ENCODE data around the gene SLC7A9.

GRCh38 chr19:32909257-32909656 lies 39.7 kb upstream of the SLC7A9 start:
- TF ChIP-seq CTCF (IDR thresholded peaks at IDR 0.05; ENCODE audit: extremely low read depth in 1 of 2, insufficient read depth in 1 of 2, low read depth in 1 of 2, low read length in 2 of 2) (no peak), POLR2A (IDR thresholded peaks at IDR 0.05; ENCODE audit: low read depth, low read length) (no peak), MAX (IDR thresholded peaks at IDR 0.05; ENCODE audit: insufficient read depth, insufficient read length) (no peak), GATA2 (IDR thresholded peaks at IDR 0.05; ENCODE audit: insufficient read depth, insufficient read length, low read depth, low read length) (no peak), EZH2 (IDR thresholded peaks at IDR 0.05; ENCODE audit: borderline replicate concordance, low read depth, low read length, severe bottlenecking) (no peak), POLR2AphosphoS5 (IDR thresholded peaks at IDR 0.05; ENCODE audit: insufficient read depth, low read depth, low read length) (no peak), JUN (IDR thresholded peaks at IDR 0.05; ENCODE audit: borderline replicate concordance, insufficient read depth, insufficient read length, low read depth) (no peak), FOS (IDR thresholded peaks at IDR 0.05; ENCODE audit: borderline replicate concordance, insufficient read depth, low read length) (no peak)
